Urothelium cell line (cell line): Measurements from ENCODE around the gene TTBK1.

ENCODE experiments used
- DNase-seq: peaks from one replicate; pipeline ENCODE4 v3.0.0; 2011; ENCODE audit warnings: low spot score, mixed read lengths
- FAIRE-seq: peaks from 2 replicates; lab custom pipeline; 2011; peaks lifted over from hg19 to GRCh38; lab: Jason Lieb, UNC

TTBK1 gene

GRCh38 chr6:43269273-43270007 lies 26.2 kb downstream of the TTBK1 start:
- DNase-seq (no peak), FAIRE-seq (no peak)

GRCh38 chr6:43271103-43271815 lies 28.0 kb downstream of the TTBK1 start:
- no peak for DNase-seq
- FAIRE-seq: no peak

GRCh38 chr6:43271944-43272343 lies 28.7 kb downstream of the TTBK1 start:
- no peak for FAIRE-seq

GRCh38 chr6:43273707-43274106 lies 30.4 kb downstream of the TTBK1 start:
- FAIRE-seq (no peak), DNase-seq (no peak)

More at GRCh38 chr6:43271944-43272343, 28.7 kb downstream of the TTBK1 start:
- DNase-seq: no peak

GRCh38 chr6:43274127-43274915 lies 31.0 kb downstream of the TTBK1 start:
- DNase-seq: no peak
- no peak for FAIRE-seq

- no peak for FAIRE-seq
- DNase-seq: no peak
Observed at GRCh38 chr6:43274916-43275597, 31.8 kb downstream of the TTBK1 start.

- no peak for DNase-seq
Observed at GRCh38 chr6:43275801-43276576, 32.7 kb downstream of the TTBK1 start.

GRCh38 chr6:43276577-43277305 lies 33.5 kb downstream of the TTBK1 start:
- FAIRE-seq (no peak), DNase-seq (no peak)

More at GRCh38 chr6:43275801-43276576, 32.7 kb downstream of the TTBK1 start:
- no peak for FAIRE-seq

- no peak for DNase-seq
- no peak for FAIRE-seq
Observed at GRCh38 chr6:43277306-43277642, 34.0 kb downstream of the TTBK1 start.

- no peak for DNase-seq
- no peak for FAIRE-seq
Observed at GRCh38 chr6:43277643-43278523, 34.6 kb downstream of the TTBK1 start.

GRCh38 chr6:43278524-43279078 lies 35.3 kb downstream of the TTBK1 start:
- FAIRE-seq (no peak), DNase-seq (peak; percentile 53)

- FAIRE-seq: no peak
- DNase-seq: no peak
Observed at GRCh38 chr6:43280234-43280633, 37.0 kb downstream of the TTBK1 start.

GRCh38 chr6:43282060-43282459 lies 38.8 kb downstream of the TTBK1 start:
- FAIRE-seq: no peak
- no peak for DNase-seq

GRCh38 chr6:43282636-43283513 lies 39.6 kb downstream of the TTBK1 start:
- FAIRE-seq (no peak), DNase-seq (no peak)

- FAIRE-seq (no peak), DNase-seq (no peak)
Observed at GRCh38 chr6:43283514-43283901, 40.2 kb downstream of the TTBK1 start.

- FAIRE-seq (no peak), DNase-seq (no peak)
Observed at GRCh38 chr6:43283905-43284304, 40.6 kb downstream of the TTBK1 start.

- DNase-seq (no peak), FAIRE-seq (no peak)
Observed at GRCh38 chr6:43284991-43285781, 41.9 kb downstream of the TTBK1 start.
